Measurements from ENCODE around the gene NTN1. TPM values are rescaled to one million over a fixed set of nuclear protein-coding genes. Genes with fewer than 3 reads are reported as not detected.

The NTN1 gene
- total RNA-seq, 2 donors from 2014 or later, result 17.0 to 40.4 TPM

- no peak overlapping the region for H3K27ac Mint-ChIP-seq
- H3K27ac ChIP-seq (ENCODE audit: low read depth, low read length), result no peak overlapping the region
- H3K36me3 ChIP-seq (ENCODE audit: control insufficient read depth, insufficient read depth, low read length), result peaks cover 12% of the 10 kb centered on the region
- peaks cover 2% of the 10 kb centered on the region for H3K9me3 Mint-ChIP-seq
- no peak for TF ChIP-seq CTCF (conservative IDR thresholded peaks at IDR 0.05)
- peaks cover 8% of the 10 kb centered on the region for H3K4me1 Mint-ChIP-seq
- peaks cover 2% of the 10 kb centered on the region for H3K27me3 Mint-ChIP-seq (ENCODE audit: insufficient read depth)
- DNase-seq, result peak; percentile 34
- no peak overlapping the region for H3K9ac ChIP-seq (ENCODE audit: extremely low read depth, low read length, poor library complexity, severe bottlenecking)
- WGBS, 2 experiments (ENCODE audit: insufficient coverage in 1 of 2, insufficient read length in 1 of 2), result 93% methylated on average over 3 to 5 of the region's 5 CpGs
- no peaks in the 10 kb centered on the region for H3K27me3 ChIP-seq (ENCODE audit: control insufficient read depth, insufficient read depth, low read length, poor library complexity, severe bottlenecking)
- peaks cover 5% of the 10 kb centered on the region for H3K9me3 ChIP-seq (ENCODE audit: control insufficient read depth, low read length)
- H3K4me1 ChIP-seq (ENCODE audit: control insufficient read depth, insufficient read depth, low read length), result no peaks in the 10 kb centered on the region
- no peak overlapping the region for H3K4me3 ChIP-seq (ENCODE audit: low read length)
- peaks cover 21% of the 10 kb centered on the region for H3K36me3 Mint-ChIP-seq (ENCODE audit: low read depth)
- no peak overlapping the region for H3K4me3 Mint-ChIP-seq
Observed at GRCh38 chr17:9209347-9209746, 188.0 kb downstream of the NTN1 start.

GRCh38 chr17:9209781-9210370, 188.6 kb downstream of the NTN1 start:
- Histone ChIP-seq H3K9me3 (ENCODE audit: control insufficient read depth, low read length) (peaks cover 10% of the 10 kb centered on the region), H3K27ac (ENCODE audit: low read depth, low read length) (no peak overlapping the region), H3K27me3 (ENCODE audit: control insufficient read depth, insufficient read depth, low read length, poor library complexity, severe bottlenecking) (no peaks in the 10 kb centered on the region), H3K4me1 (ENCODE audit: control insufficient read depth, insufficient read depth, low read length) (no peaks in the 10 kb centered on the region), H3K36me3 (ENCODE audit: control insufficient read depth, insufficient read depth, low read length) (peaks cover 15% of the 10 kb centered on the region), H3K4me3 (ENCODE audit: low read length) (no peak overlapping the region), H3K9ac (ENCODE audit: extremely low read depth, low read length, poor library complexity, severe bottlenecking) (no peak overlapping the region)
- H3K27ac Mint-ChIP-seq, result no peak overlapping the region
- H3K36me3 Mint-ChIP-seq (ENCODE audit: low read depth), result peaks cover 19% of the 10 kb centered on the region
- H3K27me3 Mint-ChIP-seq (ENCODE audit: insufficient read depth), result peaks cover 2% of the 10 kb centered on the region
- peak; percentile 33 for DNase-seq
- 93 to 96% methylated on average over 3 to 7 of the region's 7 CpGs for WGBS, 2 experiments (ENCODE audit: insufficient coverage in 1 of 2, insufficient read length in 1 of 2)
- H3K4me3 Mint-ChIP-seq, result no peak overlapping the region
- H3K9me3 Mint-ChIP-seq, result peaks cover 4% of the 10 kb centered on the region
- peaks cover 8% of the 10 kb centered on the region for H3K4me1 Mint-ChIP-seq
- no peak for TF ChIP-seq CTCF (conservative IDR thresholded peaks at IDR 0.05)

GRCh38 chr17:9211133-9211765, 189.9 kb downstream of the NTN1 start:
- H3K4me3 Mint-ChIP-seq, result no peak overlapping the region
- peaks cover 17% of the 10 kb centered on the region for H3K9me3 Mint-ChIP-seq
- H3K4me1 ChIP-seq (ENCODE audit: control insufficient read depth, insufficient read depth, low read length), result no peaks in the 10 kb centered on the region
- H3K4me1 Mint-ChIP-seq, result no peaks in the 10 kb centered on the region
- peaks cover 28% of the 10 kb centered on the region for H3K36me3 ChIP-seq (ENCODE audit: control insufficient read depth, insufficient read depth, low read length)
- H3K27ac Mint-ChIP-seq, result no peak overlapping the region
- H3K36me3 Mint-ChIP-seq (ENCODE audit: low read depth), result peaks cover 31% of the 10 kb centered on the region
- H3K4me3 ChIP-seq (ENCODE audit: low read length), result no peak overlapping the region
- no peak overlapping the region for H3K9ac ChIP-seq (ENCODE audit: extremely low read depth, low read length, poor library complexity, severe bottlenecking)
- no peak overlapping the region for H3K27ac ChIP-seq (ENCODE audit: low read depth, low read length)
- H3K27me3 Mint-ChIP-seq (ENCODE audit: insufficient read depth), result peaks cover 2% of the 10 kb centered on the region
- 82 to 83% methylated on average over 12 to 13 of the region's 13 CpGs for WGBS, 2 experiments (ENCODE audit: insufficient coverage in 1 of 2, insufficient read length in 1 of 2)
- peaks cover 24% of the 10 kb centered on the region for H3K9me3 ChIP-seq (ENCODE audit: control insufficient read depth, low read length)
- peak; percentile 67 for DNase-seq
- no peak for TF ChIP-seq CTCF (conservative IDR thresholded peaks at IDR 0.05)
- H3K27me3 ChIP-seq (ENCODE audit: control insufficient read depth, insufficient read depth, low read length, poor library complexity, severe bottlenecking), result no peaks in the 10 kb centered on the region
